WTC11 (cell line): ENCODE data around the gene CMTM7. TPM values are rescaled to one million over a fixed set of nuclear protein-coding genes. Genes with fewer than 3 reads are reported as not detected.

ENCODE experiments used
- ATAC-seq: fragments of 200-7000 bp; cut with Tn5 transposase; 2 replicates; pipeline ENCODE4 v1.10.0; 2021; ENCODE audit warnings: mild to moderate bottlenecking, moderate library complexity
- CTCF ChIA-PET: fragments of 300-600 bp; sonication (Branson Sonifier 250); formaldehyde crosslinking; loops from one replicate; lab custom pipeline; 2021; ENCODE audit warnings: antibody characterized with exemption; lab: Charles Lee
- POLR2A ChIA-PET: fragments of 350-600 bp; sonication (Branson Sonifier 250); formaldehyde crosslinking; loops from one replicate; lab custom pipeline; 2021; ENCODE audit warnings: antibody characterized with exemption; lab: Charles Lee
- DNase-seq: peaks from one replicate; pipeline ENCODE4 v3.0.0; 2021; ENCODE audit warnings: low spot score
- H3K27ac Mint-ChIP-seq: 2 replicates; pipeline ENCODE4 v1.8.0; 2021; ENCODE audit warnings: mixed read lengths
- H3K27me3 Mint-ChIP-seq: 2 replicates; pipeline ENCODE4 v1.8.0; 2021; ENCODE audit warnings: low read depth, mild to moderate bottlenecking, moderate library complexity, mixed read lengths
- H3K36me3 Mint-ChIP-seq: 2 replicates; pipeline ENCODE4 v1.8.0; 2021; ENCODE audit warnings: mixed read lengths
- H3K4me1 Mint-ChIP-seq: 2 replicates; pipeline ENCODE4 v1.8.0; 2022; ENCODE audit warnings: mixed read lengths
- H3K4me3 Mint-ChIP-seq: 2 replicates; pipeline ENCODE4 v1.8.0; 2021; ENCODE audit warnings: mild to moderate bottlenecking, moderate library complexity, mixed read lengths
- H3K9me3 Mint-ChIP-seq: 2 replicates; pipeline ENCODE4 v1.8.0; 2021; ENCODE audit warnings: mixed read lengths
- ATF1 ChIP-seq: sonication (generic); formaldehyde crosslinking; IDR thresholded peaks from 2 replicates; pipeline ENCODE4 v1.8.1; 2023; ENCODE audit warnings: mild to moderate bottlenecking, moderate library complexity, missing genetic modification reagents
- CBFB ChIP-seq: sonication (generic); formaldehyde crosslinking; IDR thresholded peaks from 2 replicates; pipeline ENCODE4 v1.8.1; 2022; ENCODE audit warnings: mild to moderate bottlenecking, low read depth, missing genetic modification reagents
- CREB1 ChIP-seq: sonication (generic); formaldehyde crosslinking; IDR thresholded peaks from 2 replicates; pipeline ENCODE4 v1.8.0; 2023; ENCODE audit warnings: mild to moderate bottlenecking, missing genetic modification reagents
- CTCF ChIP-seq: fragments of 200-600 bp; IDR thresholded peaks from 2 replicates; pipeline ENCODE4 v1.8.0; 2022; ENCODE audit warnings: antibody characterized with exemption
- ERG ChIP-seq: fragments of 250-450 bp; sonication (Bioruptor Pico); IDR thresholded peaks from 2 replicates; pipeline ENCODE4 v1.8.0; 2021; ENCODE audit warnings: mild to moderate bottlenecking
- FOXK1 ChIP-seq: sonication (generic); formaldehyde crosslinking; IDR thresholded peaks from 2 replicates; pipeline ENCODE4 v1.8.0; 2022; ENCODE audit warnings: mild to moderate bottlenecking, moderate library complexity, missing genetic modification reagents
- GTF2I ChIP-seq: fragments of 250-450 bp; sonication (Bioruptor Pico); conservative IDR thresholded peaks from 2 replicates; pipeline ENCODE4 v1.4.0; 2021; ENCODE audit warnings: mild to moderate bottlenecking
- MYBL2 ChIP-seq: sonication (generic); formaldehyde crosslinking; IDR thresholded peaks from 2 replicates; pipeline ENCODE4 v1.8.1; 2023; ENCODE audit warnings: mild to moderate bottlenecking, moderate library complexity, missing genetic modification reagents
- NR1H2 ChIP-seq: sonication (generic); formaldehyde crosslinking; IDR thresholded peaks from 2 replicates; pipeline ENCODE4 v1.9.0; 2021; ENCODE audit warnings: mild to moderate bottlenecking, moderate library complexity, missing genetic modification reagents
- OVOL2 ChIP-seq: fragments of 250-450 bp; sonication (Bioruptor Pico); IDR thresholded peaks from 2 replicates; pipeline ENCODE4 v1.9.0; 2021; ENCODE audit warnings: mild to moderate bottlenecking, borderline replicate concordance
- SMAD4 ChIP-seq: sonication (generic); formaldehyde crosslinking; IDR thresholded peaks from 2 replicates; pipeline ENCODE4 v1.8.0; 2022; ENCODE audit warnings: mild to moderate bottlenecking, missing genetic modification reagents
- SOX15 ChIP-seq: fragments of 250-450 bp; sonication (Bioruptor Pico); IDR thresholded peaks from 2 replicates; pipeline ENCODE4 v1.9.0; 2021; ENCODE audit warnings: mild to moderate bottlenecking
- ZNF121 ChIP-seq: sonication (generic); formaldehyde crosslinking; IDR thresholded peaks from 2 replicates; pipeline ENCODE4 v1.8.0; 2023; ENCODE audit warnings: missing genetic modification reagents
- ZNF138 ChIP-seq: sonication (generic); formaldehyde crosslinking; conservative IDR thresholded peaks from 2 replicates; pipeline ENCODE4 v1.8.1; 2022; ENCODE audit warnings: mild to moderate bottlenecking, moderate library complexity, missing genetic modification reagents
- total RNA-seq: library from RNA; stranded (reverse); gene quantifications from 3 replicates; pipeline ENCODE4 v1.2.3, GENCODE V29; 2021
- TF ChIP-seq, protein P1 (sequence below): fragments of 250-450 bp; sonication (Bioruptor Pico); IDR thresholded peaks from 2 replicates; pipeline ENCODE4 v1.9.0; 2021; ENCODE audit warnings: mild to moderate bottlenecking
- TF ChIP-seq, protein P2 (sequence below): fragments of 250-450 bp; sonication (Bioruptor Pico); IDR thresholded peaks from 2 replicates; pipeline ENCODE4 v1.9.0; 2021; ENCODE audit warnings: mild to moderate bottlenecking
- TF ChIP-seq, protein P3 (sequence below): sonication (generic); formaldehyde crosslinking; IDR thresholded peaks from 2 replicates; pipeline ENCODE4 v1.8.1; 2022; ENCODE audit warnings: low read depth, mild to moderate bottlenecking, moderate library complexity, missing genetic modification reagents, borderline replicate concordance
- TF ChIP-seq, protein P4 (sequence below): sonication (generic); formaldehyde crosslinking; IDR thresholded peaks from 2 replicates; pipeline ENCODE4 v1.8.1; 2023; ENCODE audit warnings: mild to moderate bottlenecking, missing genetic modification reagents

Gene CMTM7
- total RNA-seq, 1 experiment from 2014 or later = 23.4 TPM

DNA sequence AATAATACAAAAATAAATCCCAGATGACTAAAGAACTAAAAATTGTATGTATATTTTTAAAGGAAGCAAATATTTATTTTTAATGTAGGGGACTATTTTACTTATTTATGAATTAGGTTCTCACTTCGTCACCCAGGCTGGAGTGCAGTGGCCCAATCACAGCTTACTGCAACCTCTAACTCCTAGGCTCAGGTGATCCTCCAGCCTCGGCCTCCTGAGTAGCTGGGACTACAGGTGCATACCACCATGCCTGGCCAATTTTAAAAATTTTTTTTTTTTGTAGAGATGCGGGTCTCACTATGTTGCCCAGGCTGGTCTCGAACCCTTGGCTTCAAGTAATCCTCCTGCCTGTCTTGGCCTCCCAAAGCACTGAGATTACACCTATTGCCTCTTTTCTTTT lies 42.6 kb downstream of the CMTM7 start:
- H3K4me1 Mint-ChIP-seq = peaks cover 13% of the 10 kb centered on the region
- ATAC-seq = no peak
- POLR2A ChIA-PET = no interaction called here
- no peak for DNase-seq
- H3K9me3 Mint-ChIP-seq = no peaks in the 10 kb centered on the region
- TF ChIP-seq CREB1 (CRISPR knock-in tag) (no peak), GTF2I (CRISPR knock-in tag) (no peak), NR1H2 (no peak), CBFB (no peak)
- TF ChIP-seq, protein P1, sequence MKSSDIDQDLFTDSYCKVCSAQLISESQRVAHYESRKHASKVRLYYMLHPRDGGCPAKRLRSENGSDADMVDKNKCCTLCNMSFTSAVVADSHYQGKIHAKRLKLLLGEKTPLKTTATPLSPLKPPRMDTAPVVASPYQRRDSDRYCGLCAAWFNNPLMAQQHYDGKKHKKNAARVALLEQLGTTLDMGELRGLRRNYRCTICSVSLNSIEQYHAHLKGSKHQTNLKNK (CRISPR knock-in tag) = no peak
- TF ChIP-seq, all 79 proteins: peak for 0
- CTCF ChIA-PET = interaction anchor here (1.0 to 3.3 kb wide), 2 partner anchors 13 to 33 kb away, joined by 3 to 8 read pairs; no protein-coding TSS in a partner anchor
- Mint-ChIP-seq H3K27ac (no peak overlapping the region), H3K27me3 (no peaks in the 10 kb centered on the region), H3K36me3 (no peaks in the 10 kb centered on the region), H3K4me3 (no peak overlapping the region)

GRCh38 chr3:32435911-32436815 lies 44.5 kb downstream of the CMTM7 start:
- POLR2A ChIA-PET = no interaction called here
- TF ChIP-seq ERG (CRISPR knock-in tag) (no peak), ATF1 (CRISPR knock-in tag) (no peak), CTCF (no peak), SMAD4 (CRISPR knock-in tag) (no peak)
- TF ChIP-seq, protein P2, sequence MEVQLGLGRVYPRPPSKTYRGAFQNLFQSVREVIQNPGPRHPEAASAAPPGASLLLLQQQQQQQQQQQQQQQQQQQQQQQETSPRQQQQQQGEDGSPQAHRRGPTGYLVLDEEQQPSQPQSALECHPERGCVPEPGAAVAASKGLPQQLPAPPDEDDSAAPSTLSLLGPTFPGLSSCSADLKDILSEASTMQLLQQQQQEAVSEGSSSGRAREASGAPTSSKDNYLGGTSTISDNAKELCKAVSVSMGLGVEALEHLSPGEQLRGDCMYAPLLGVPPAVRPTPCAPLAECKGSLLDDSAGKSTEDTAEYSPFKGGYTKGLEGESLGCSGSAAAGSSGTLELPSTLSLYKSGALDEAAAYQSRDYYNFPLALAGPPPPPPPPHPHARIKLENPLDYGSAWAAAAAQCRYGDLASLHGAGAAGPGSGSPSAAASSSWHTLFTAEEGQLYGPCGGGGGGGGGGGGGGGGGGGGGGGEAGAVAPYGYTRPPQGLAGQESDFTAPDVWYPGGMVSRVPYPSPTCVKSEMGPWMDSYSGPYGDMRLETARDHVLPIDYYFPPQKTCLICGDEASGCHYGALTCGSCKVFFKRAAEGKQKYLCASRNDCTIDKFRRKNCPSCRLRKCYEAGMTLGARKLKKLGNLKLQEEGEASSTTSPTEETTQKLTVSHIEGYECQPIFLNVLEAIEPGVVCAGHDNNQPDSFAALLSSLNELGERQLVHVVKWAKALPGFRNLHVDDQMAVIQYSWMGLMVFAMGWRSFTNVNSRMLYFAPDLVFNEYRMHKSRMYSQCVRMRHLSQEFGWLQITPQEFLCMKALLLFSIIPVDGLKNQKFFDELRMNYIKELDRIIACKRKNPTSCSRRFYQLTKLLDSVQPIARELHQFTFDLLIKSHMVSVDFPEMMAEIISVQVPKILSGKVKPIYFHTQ (CRISPR knock-in tag) = no peak
- DNase-seq (no peak), ATAC-seq (no peak)
- H3K27me3 Mint-ChIP-seq = no peaks in the 10 kb centered on the region
- no peak overlapping the region for H3K27ac Mint-ChIP-seq
- H3K9me3 Mint-ChIP-seq = no peaks in the 10 kb centered on the region
- CTCF ChIA-PET = interaction anchor here (0.7 to 2.0 kb wide), 2 partner anchors 32 kb away, joined by 4 to 8 read pairs; no protein-coding TSS in a partner anchor
- no peak overlapping the region for H3K4me3 Mint-ChIP-seq
- peaks cover 13% of the 10 kb centered on the region for H3K4me1 Mint-ChIP-seq
- H3K36me3 Mint-ChIP-seq = no peaks in the 10 kb centered on the region

DNA sequence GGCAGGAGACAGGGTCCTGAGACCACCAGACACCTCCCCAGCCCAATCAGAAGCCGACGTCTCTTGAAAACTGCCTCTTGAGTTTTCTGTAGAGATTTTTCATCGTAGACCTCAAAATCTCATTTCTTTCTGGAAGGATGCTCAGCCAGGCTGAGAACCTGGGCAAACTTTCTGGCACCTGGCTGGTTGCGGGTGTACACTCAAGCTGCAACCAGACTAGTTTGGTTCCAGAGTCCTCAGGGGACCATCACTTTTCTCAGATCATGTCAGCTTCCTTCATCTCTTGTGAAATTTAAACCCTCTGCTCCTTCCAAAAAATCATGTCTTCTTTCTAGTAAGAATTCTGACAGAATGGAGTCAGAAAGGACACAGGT lies 45.1 kb downstream of the CMTM7 start:
- DNase-seq (no peak), ATAC-seq (no peak)
- Mint-ChIP-seq H3K27me3 (no peaks in the 10 kb centered on the region), H3K4me3 (no peak overlapping the region), H3K9me3 (no peaks in the 10 kb centered on the region), H3K27ac (no peak overlapping the region), H3K4me1 (peaks cover 16% of the 10 kb centered on the region), H3K36me3 (no peaks in the 10 kb centered on the region)
- CTCF ChIA-PET = interaction anchor here (2.0 kb wide), 1 partner anchor 31 kb away, joined by 8 read pairs; no protein-coding TSS in a partner anchor
- POLR2A ChIA-PET = no interaction called here
- TF ChIP-seq OVOL2 (CRISPR knock-in tag) (no peak), ZNF138 (CRISPR knock-in tag) (no peak), FOXK1 (no peak), ZNF121 (CRISPR knock-in tag) (no peak), MYBL2 (CRISPR knock-in tag) (no peak), SOX15 (CRISPR knock-in tag) (no peak)
- TF ChIP-seq, protein P3, sequence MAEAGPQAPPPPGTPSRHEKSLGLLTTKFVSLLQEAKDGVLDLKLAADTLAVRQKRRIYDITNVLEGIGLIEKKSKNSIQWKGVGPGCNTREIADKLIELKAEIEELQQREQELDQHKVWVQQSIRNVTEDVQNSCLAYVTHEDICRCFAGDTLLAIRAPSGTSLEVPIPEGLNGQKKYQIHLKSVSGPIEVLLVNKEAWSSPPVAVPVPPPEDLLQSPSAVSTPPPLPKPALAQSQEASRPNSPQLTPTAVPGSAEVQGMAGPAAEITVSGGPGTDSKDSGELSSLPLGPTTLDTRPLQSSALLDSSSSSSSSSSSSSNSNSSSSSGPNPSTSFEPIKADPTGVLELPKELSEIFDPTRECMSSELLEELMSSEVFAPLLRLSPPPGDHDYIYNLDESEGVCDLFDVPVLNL (CRISPR knock-in tag) = no peak
- TF ChIP-seq, protein P4, sequence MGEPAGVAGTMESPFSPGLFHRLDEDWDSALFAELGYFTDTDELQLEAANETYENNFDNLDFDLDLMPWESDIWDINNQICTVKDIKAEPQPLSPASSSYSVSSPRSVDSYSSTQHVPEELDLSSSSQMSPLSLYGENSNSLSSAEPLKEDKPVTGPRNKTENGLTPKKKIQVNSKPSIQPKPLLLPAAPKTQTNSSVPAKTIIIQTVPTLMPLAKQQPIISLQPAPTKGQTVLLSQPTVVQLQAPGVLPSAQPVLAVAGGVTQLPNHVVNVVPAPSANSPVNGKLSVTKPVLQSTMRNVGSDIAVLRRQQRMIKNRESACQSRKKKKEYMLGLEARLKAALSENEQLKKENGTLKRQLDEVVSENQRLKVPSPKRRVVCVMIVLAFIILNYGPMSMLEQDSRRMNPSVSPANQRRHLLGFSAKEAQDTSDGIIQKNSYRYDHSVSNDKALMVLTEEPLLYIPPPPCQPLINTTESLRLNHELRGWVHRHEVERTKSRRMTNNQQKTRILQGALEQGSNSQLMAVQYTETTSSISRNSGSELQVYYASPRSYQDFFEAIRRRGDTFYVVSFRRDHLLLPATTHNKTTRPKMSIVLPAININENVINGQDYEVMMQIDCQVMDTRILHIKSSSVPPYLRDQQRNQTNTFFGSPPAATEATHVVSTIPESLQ = no peak
